T-helper 1 cell treated with Interleukin-12 subunit alpha and Interleukin-12 subunit beta and Interleukin-4 antibody, amounts not matched to agents 30 ng/mL and 1 ng/mL, for 36 hours (primary cell): Measurements from ENCODE around the gene BDNF. TPM values are rescaled to one million over a fixed set of nuclear protein-coding genes. Genes with fewer than 3 reads are reported as not detected.
"Not testable (repeated sequence)": the region's sequence is repeated elsewhere in the genome, so short reads cannot be mapped to it uniquely, and the experiment has no call there.

Source experiments
- intact Hi-C: fragments of 100-400 bp; cut with micrococcal nuclease; formaldehyde crosslinking; loops from one replicate; pipeline ENCODE4 v1.15.1; 2024
- total RNA-seq: library from RNA; stranded (reverse); gene quantifications from 2 replicates; pipeline ENCODE4 v1.2.3, GENCODE V29; 2022

The BDNF gene
- total RNA-seq, 1 donor from 2014 or later, result not detected

GRCh38 chr11:27673979-27674663 lies 26.1 kb downstream of the BDNF start:
- intact Hi-C loops, result no loop called here

GRCh38 chr11:27672836-27673464 lies 27.3 kb downstream of the BDNF start:
- intact Hi-C loops, result no loop called here

GRCh38 chr11:27665508-27666101 lies 34.6 kb downstream of the BDNF start:
- intact Hi-C loops, result not testable (repeated sequence)

DNA sequence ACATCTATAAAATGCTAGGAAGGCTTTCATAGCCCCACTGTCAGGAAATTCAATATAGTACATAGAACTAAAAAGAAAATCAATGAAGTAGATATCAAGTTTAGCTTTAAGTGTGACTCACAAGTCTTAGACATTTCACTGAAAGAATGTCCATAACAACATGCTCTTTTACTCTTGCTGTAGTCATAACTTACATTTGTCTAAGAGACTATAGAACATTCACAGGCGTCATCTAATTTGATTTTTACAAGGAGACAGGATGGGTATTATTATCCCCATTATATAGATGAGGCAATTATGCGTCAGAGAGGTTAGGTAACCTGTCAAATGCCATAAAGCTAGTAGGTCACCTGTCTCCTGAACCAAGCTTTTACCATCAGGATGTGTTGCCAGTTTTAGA lies 36.9 kb downstream of the BDNF start:
- intact Hi-C loops, result no loop called here

DNA sequence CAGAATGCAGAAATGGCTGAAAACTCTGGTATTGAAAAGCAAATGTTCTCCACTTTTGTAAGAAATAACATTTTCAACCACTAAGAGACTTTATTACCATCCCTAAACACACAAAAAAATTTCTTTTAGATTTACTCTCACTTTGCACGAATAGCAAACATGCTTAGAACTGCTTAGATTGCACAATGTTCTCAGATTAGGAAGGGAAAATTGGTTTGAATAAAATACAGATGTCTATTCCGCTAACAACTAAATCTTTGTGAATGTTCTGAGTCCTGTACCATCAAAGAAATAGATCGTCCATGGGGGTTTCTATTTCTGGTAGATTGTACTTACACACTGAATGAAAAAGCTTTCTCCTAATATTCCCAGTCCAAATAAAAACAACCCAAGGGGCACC lies 40.1 kb downstream of the BDNF start:
- intact Hi-C loops, result no loop called here

DNA sequence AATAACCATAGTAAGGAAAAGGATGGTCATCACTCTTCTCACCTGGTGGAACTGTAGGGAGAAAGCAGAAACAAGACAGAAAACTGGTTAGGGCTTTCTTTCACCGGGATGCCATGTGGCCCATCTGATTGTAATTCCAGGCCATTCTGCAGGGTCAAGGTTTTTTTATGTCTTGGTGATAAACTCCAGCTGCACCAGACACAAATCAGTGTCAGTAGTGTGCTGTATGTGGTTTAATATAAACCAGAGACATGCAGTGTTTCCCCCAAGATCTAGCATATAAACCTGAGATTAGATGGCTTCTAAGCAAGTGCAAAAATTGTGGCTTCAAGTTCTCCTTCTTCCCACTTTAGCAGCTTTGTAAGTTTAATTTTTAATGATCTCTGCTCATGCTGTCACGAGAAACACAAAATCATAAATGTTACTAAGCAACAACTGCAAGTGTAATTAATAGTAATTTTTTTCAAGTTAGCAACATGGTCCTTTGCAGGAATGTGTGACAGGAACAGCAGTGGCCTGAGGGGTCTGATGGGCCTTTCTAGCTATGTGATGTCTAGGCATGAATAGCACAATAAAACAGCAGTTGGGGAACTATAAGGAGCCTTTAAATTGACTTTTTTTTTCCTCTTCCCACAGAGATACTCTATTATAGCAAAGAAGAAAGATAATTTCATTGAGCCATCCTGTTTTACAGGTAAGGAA lies 41.6 kb downstream of the BDNF start:
- intact Hi-C loops, result no loop called here

- intact Hi-C loops, result no loop called here
Observed at GRCh38 chr11:27656806-27657483, 43.3 kb downstream of the BDNF start.

DNA sequence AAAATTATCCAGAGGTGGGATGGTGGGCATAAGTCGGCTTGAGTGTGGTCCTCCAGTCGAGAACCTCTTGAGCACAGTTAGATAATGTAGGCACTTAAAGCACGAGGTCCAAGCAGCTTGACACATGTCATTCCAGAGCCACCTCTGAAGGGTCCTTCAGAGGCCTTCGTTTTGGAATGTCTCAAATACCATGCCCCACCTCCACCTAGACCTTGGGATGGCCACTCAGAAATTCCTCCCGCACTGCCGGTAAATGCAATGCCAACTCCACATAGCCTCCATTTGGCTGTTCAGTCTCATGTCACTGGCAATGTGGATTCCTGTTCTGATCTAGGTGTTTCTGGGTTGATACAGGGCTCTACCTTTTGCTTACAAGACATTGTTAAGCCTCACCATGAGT lies 43.9 kb downstream of the BDNF start:
- intact Hi-C loops, result no loop called here

DNA sequence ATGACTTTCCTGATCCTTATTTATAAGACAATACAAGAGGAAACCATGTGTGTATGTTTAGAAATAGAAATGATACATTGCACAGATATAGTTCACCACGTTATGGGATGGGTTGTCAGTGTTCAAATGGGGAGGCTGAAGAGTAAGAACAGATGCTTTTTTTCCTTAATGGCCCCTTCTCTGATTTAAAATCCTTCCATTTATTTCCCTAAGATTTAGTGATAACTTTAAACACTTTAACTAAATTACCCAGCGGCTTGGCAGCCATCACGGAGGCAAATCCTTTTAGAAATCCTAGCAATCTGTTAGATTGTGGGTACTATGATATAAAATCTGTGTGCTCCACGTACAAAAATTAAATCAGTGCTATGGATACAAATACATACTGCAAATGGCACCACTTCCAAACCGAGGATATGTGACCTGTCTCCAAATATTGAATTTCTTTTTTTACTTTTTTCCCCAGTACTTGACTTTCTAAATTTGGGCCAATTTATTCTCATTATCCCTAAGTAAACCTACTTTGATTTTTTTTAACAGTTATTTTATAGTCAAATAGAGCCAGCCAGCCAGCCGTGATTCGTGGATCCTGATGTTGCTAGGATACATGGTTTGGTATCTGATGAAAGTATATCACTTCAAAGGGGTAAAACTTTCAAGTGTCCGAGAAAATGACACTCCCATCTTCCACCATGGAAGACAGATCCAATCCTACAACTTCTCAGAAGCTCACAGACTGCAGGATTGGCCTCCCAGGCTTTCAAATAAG lies 46.1 kb downstream of the BDNF start:
- intact Hi-C loops, result no loop called here

DNA sequence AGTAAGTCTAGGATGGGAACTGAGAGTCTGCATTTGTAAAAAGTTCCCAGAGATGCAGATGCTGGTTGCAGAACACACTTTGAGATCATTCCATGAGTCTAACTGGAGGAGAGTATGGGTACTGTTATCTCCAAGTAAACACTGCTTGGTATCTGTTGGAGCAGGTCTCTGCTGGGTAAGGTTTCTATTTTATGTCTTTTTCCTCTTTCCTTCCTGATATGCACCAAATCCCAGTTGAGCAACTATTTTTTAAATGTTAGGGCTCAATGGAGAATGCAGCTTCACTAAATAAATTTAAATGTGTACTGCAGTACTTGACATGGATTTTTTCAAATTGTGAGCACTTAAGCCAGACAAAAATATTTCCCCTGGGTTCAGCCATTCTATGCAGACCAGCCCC lies 48.5 kb downstream of the BDNF start:
- intact Hi-C loops, result no loop called here

DNA sequence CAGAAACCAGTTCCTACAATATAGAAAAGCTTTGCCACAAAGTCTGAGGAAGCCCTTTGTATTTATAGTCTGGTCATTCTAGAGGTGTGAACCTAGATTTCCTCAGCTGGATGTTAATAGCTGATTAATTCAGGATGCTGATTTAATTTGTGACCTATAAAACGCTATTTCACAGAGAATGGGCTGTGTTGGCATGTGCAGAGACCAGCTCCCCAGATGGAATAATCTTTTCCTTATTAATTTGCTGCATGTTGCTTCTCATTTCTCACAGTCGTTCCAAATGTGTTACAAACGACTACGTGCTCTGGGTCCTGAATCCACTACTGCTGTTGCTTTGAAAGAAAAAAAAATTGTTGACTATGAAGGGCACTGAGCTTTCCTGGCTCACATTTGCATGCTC lies 49.3 kb downstream of the BDNF start:
- intact Hi-C loops, result no loop called here

DNA sequence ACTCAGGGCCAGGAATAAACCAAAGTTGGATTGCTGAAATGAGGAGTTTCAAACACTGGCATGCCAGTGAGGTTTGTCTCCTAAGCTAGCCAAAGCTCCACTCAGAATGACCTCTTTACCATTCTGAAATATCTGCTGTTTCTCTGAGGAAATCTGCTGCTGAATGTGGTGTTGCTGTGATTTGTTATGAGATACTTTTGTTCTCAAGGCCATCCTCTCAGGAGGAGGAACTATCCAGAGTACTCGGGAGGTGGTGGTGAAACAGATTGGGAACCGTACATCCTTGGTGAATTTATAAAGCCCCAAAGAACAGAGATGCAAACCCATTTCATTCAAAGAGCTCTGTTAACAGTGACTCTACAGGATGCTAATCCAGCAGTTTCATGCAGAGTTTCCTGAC lies 50.5 kb downstream of the BDNF start:
- intact Hi-C loops, result no loop called here

- intact Hi-C loops, result no loop called here
Observed at GRCh38 chr11:27648840-27649239, 51.4 kb downstream of the BDNF start.

GRCh38 chr11:27646051-27646818 lies 54.0 kb downstream of the BDNF start:
- intact Hi-C loops, result no loop called here

DNA sequence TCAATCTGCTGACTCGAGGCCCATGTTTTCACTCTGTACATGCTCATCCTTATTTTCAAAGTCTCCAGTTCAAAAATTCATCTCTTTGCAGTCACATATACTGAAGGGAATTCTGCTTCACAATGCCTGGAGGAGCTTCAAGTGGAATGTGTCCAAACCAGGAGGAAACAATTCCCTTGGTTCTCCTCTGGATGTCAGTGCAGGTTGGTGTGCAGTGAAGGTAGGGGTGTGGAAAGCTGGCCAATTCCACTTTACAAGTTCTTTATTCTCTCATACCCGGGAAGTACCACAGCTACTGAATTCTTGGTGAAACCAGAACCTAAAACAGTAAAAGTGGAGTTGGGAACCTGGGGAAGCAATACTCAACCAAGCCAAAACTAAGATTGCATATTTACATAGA lies 57.3 kb downstream of the BDNF start:
- intact Hi-C loops, result no loop called here

GRCh38 chr11:27640954-27641353 lies 59.3 kb downstream of the BDNF start:
- intact Hi-C loops, result no loop called here

GRCh38 chr11:27635567-27636037 lies 64.7 kb downstream of the BDNF start:
- intact Hi-C loops, result no loop called here

DNA sequence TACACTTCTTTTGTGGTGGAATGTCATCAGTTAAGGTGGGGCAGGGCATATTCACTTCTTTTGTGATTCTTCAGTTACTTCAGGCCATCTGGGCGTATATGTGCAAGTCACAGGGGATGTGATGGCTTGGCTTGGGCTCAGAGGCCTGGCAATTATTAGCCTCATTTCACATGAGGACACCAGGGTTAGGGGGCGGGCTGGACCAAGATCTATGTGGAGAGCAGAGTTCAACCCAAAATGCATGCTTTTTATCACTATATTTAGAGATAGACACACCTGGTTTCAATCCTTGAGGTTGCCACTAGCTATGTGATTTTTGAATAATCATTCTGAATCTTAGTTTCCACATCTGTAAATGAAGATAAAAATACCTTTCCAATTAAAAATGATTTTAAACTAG lies 65.5 kb downstream of the BDNF start:
- intact Hi-C loops, result not testable (repeated sequence)

GRCh38 chr11:27634282-27634681 lies 66.0 kb downstream of the BDNF start:
- intact Hi-C loops, result not testable (repeated sequence)

DNA sequence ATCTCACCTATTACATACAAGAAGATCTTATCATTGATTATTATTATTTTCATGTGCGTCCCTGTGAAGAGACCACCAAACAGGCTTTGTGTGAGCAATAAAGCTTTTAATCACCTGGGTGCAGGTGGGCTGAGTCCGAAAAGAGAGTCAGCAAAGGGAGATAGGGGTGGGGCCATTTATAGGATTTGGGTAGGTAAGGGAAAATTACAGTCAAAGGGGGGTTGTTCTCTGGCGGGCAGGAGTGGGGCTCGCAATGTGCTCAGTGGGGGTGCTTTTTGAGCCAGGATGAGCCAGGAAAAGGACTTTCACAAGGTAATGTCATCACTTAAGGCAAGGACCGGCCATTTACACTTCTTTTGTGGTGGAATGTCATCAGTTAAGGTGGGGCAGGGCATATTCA lies 71.2 kb downstream of the BDNF start:
- intact Hi-C loops, result not testable (repeated sequence)
